ENCODE data around the gene LILRB2. TPM values are rescaled to one million over a fixed set of nuclear protein-coding genes. Genes with fewer than 3 reads are reported as not detected.
"Not testable (repeated sequence)": the region's sequence is repeated elsewhere in the genome, so short reads cannot be mapped to it uniquely, and the experiment has no call there.

The LILRB2 gene
- total RNA-seq: under 1 TPM in 2 of 5 donors, not detected in 3; 0.46 to 0.53 TPM
- total RNA-seq (2013): 0.74 TPM
- total RNA-seq: 0 to 4.2 (median 0.24) reads per million in 29 experiments

GRCh38 chr19:54281007-54281728 lies at the start of gene LILRB2:
Gene LILRB2 (minus strand): TSS chr19:54281110. CDS start chr19:54280496, 614 bp downstream.
- H3K9me3 ChIP-seq: no peaks in the 10 kb centered on the region
- peaks cover 0 to 57% of the 10 kb centered on the region in 2 experiments for H3K27me3 ChIP-seq (replicated peaks in 1 of 2; ENCODE audit: control insufficient read depth in 2 of 2, extremely low read depth in 1 of 2, insufficient read depth in 2 of 2, low read length in 1 of 2)
- POLR2A ChIA-PET: no interaction called here
- Mint-ChIP-seq H3K36me3 (no peaks in the 10 kb centered on the region), H3K4me3 (no peak within 1 kb of the TSS), H3K9me3 (no peaks in the 10 kb centered on the region), H3K27ac (no peak within 1 kb of the TSS), H3K27me3 (peaks cover 29 to 59% of the 10 kb centered on the region in 2 donors), H3K4me1 (peaks cover 0 to 16% (median 7%) of the 10 kb centered on the region in 3 donors)
- H3K27ac ChIP-seq (ENCODE audit: low read length): no peak within 1 kb of the TSS
- H3K4me3 ChIP-seq (ENCODE audit: control insufficient read depth in 1 of 2, extremely low read depth in 1 of 2, low read length in 1 of 2): no peak within 1 kb of the TSS
- no peak for DNase-seq
- 82% methylated on average over 6 of the region's 12 CpGs for WGBS (ENCODE audit: insufficient coverage)
- CTCF ChIA-PET: interaction anchor here in 1 of 2 donors (0.7 kb wide), 1 partner anchor 23 kb away, joined by 3 read pairs; no protein-coding TSS in a partner anchor
- ATAC-seq (replicated peaks in 1 of 4): no peak
- peaks cover 0 to 3% of the 10 kb centered on the region in 2 experiments for H3K4me1 ChIP-seq (ENCODE audit: control insufficient read depth in 1 of 2, extremely low read depth in 1 of 2, insufficient read depth in 2 of 2, low read length in 2 of 2)
- no peaks in the 10 kb centered on the region for H3K36me3 ChIP-seq (ENCODE audit: control insufficient read depth in 2 of 2, extremely low read depth in 1 of 2, insufficient read depth in 1 of 2, low read length in 1 of 2)

- no peak overlapping the region for H3K27ac ChIP-seq (ENCODE audit: low read length)
- no peaks in the 10 kb centered on the region for H3K9me3 ChIP-seq
- H3K36me3 ChIP-seq (ENCODE audit: control insufficient read depth in 2 of 2, extremely low read depth in 1 of 2, insufficient read depth in 1 of 2, low read length in 1 of 2): no peaks in the 10 kb centered on the region
- peaks cover 0 to 10% of the 10 kb centered on the region in 2 experiments for H3K4me1 ChIP-seq (ENCODE audit: control insufficient read depth in 1 of 2, extremely low read depth in 1 of 2, insufficient read depth in 2 of 2, low read length in 2 of 2)
- H3K9me3 Mint-ChIP-seq: no peaks in the 10 kb centered on the region
- H3K4me3 Mint-ChIP-seq: no peak overlapping the region
- H3K27me3 Mint-ChIP-seq: peaks cover 4% of the 10 kb centered on the region in 2 donors
- ChIA-PET POLR2A (no interaction called here), CTCF (interaction anchor here in 1 of 2 donors (0.6 kb wide), 1 partner anchor 728 kb away, joined by 6 read pairs; no protein-coding TSS in a partner anchor)
- no peak for ATAC-seq (replicated peaks in 1 of 4)
- peaks cover 0 to 11% of the 10 kb centered on the region in 2 experiments for H3K27me3 ChIP-seq (replicated peaks in 1 of 2; ENCODE audit: control insufficient read depth in 2 of 2, extremely low read depth in 1 of 2, insufficient read depth in 2 of 2, low read length in 1 of 2)
- WGBS (ENCODE audit: insufficient coverage): 91% methylated on average over 9 of the region's 14 CpGs
- DNase-seq: no peak
- H3K27ac Mint-ChIP-seq: no peak overlapping the region
- peaks cover 14 to 24% (median 22%) of the 10 kb centered on the region in 3 donors for H3K4me1 Mint-ChIP-seq
- no peaks in the 10 kb centered on the region for H3K36me3 Mint-ChIP-seq
- no peak overlapping the region for H3K4me3 ChIP-seq (ENCODE audit: control insufficient read depth in 1 of 2, extremely low read depth in 1 of 2, low read length in 1 of 2)
These were observed 48.7 kb upstream of the LILRB2 start for GRCh38 chr19:54329476-54330165.

- CTCF ChIA-PET; H3K36me3 ChIP-seq (ENCODE audit: control insufficient read depth in 2 of 2, extremely low read depth in 1 of 2, insufficient read depth in 1 of 2, low read length in 1 of 2); H3K27ac ChIP-seq (ENCODE audit: low read length); H3K4me1 ChIP-seq (ENCODE audit: control insufficient read depth in 1 of 2, extremely low read depth in 1 of 2, insufficient read depth in 2 of 2, low read length in 2 of 2); POLR2A ChIA-PET; H3K36me3 Mint-ChIP-seq; ATAC-seq (replicated peaks in 1 of 4); H3K27me3 Mint-ChIP-seq; H3K9me3 ChIP-seq; DNase-seq; H3K27ac Mint-ChIP-seq; H3K9me3 Mint-ChIP-seq; H3K4me3 Mint-ChIP-seq; H3K4me3 ChIP-seq (ENCODE audit: control insufficient read depth in 1 of 2, extremely low read depth in 1 of 2, low read length in 1 of 2): not testable (repeated sequence)
- peaks cover 14 to 24% (median 22%) of the 10 kb centered on the region in 3 donors for H3K4me1 Mint-ChIP-seq
- H3K27me3 ChIP-seq (replicated peaks in 1 of 2; ENCODE audit: control insufficient read depth in 2 of 2, extremely low read depth in 1 of 2, insufficient read depth in 2 of 2, low read length in 1 of 2): peaks cover 0 to 11% of the 10 kb centered on the region in 2 experiments
- 100% methylated on average over 1 of the region's 5 CpGs for WGBS (ENCODE audit: insufficient coverage)
These were observed 47.9 kb upstream of the LILRB2 start for GRCh38 chr19:54328781-54329180.

- no peaks in the 10 kb centered on the region for H3K36me3 ChIP-seq (ENCODE audit: control insufficient read depth in 2 of 2, extremely low read depth in 1 of 2, insufficient read depth in 1 of 2, low read length in 1 of 2)
- H3K27me3 ChIP-seq (replicated peaks in 1 of 2; ENCODE audit: control insufficient read depth in 2 of 2, extremely low read depth in 1 of 2, insufficient read depth in 2 of 2, low read length in 1 of 2): peaks cover 0 to 6% of the 10 kb centered on the region in 2 experiments
- Mint-ChIP-seq H3K27me3 (peaks cover 8 to 11% of the 10 kb centered on the region in 2 donors), H3K4me3 (no peak overlapping the region), H3K4me1 (peaks cover 14 to 24% (median 22%) of the 10 kb centered on the region in 3 donors), H3K9me3 (no peaks in the 10 kb centered on the region), H3K27ac (no peak overlapping the region), H3K36me3 (no peaks in the 10 kb centered on the region)
- ATAC-seq (replicated peaks in 1 of 4): peak in 2 of 4 experiments; percentile 6 to 8
- 85% methylated on average over 2 of the region's 5 CpGs for WGBS (ENCODE audit: insufficient coverage)
- CTCF ChIA-PET: no interaction called here
- H3K4me3 ChIP-seq (ENCODE audit: control insufficient read depth in 1 of 2, extremely low read depth in 1 of 2, low read length in 1 of 2): no peak overlapping the region
- no peaks in the 10 kb centered on the region for H3K9me3 ChIP-seq
- DNase-seq: no peak
- no peak overlapping the region for H3K27ac ChIP-seq (ENCODE audit: low read length)
- peaks cover 0 to 10% of the 10 kb centered on the region in 2 experiments for H3K4me1 ChIP-seq (ENCODE audit: control insufficient read depth in 1 of 2, extremely low read depth in 1 of 2, insufficient read depth in 2 of 2, low read length in 2 of 2)
- POLR2A ChIA-PET: interaction anchor here in 1 of 2 donors (0.7 kb wide), 1 partner anchor 46 kb away, joined by 3 read pairs; no protein-coding TSS in a partner anchor
These were observed 44.7 kb upstream of the LILRB2 start for GRCh38 chr19:54325631-54326030.

GRCh38 chr19:54325194-54325621 lies 44.3 kb upstream of the LILRB2 start:
- ChIA-PET POLR2A (no interaction called here), CTCF (interaction anchor here (0.8 to 1.8 kb wide), 5 partner anchors 63 to 67 kb away, joined by 3 to 10 read pairs (median 4); no protein-coding TSS in a partner anchor)
- ATAC-seq (replicated peaks in 1 of 4): peak; percentile 70 to 84 (median 78)
- no peak overlapping the region for H3K4me3 Mint-ChIP-seq
- peaks cover 14 to 24% (median 22%) of the 10 kb centered on the region in 3 donors for H3K4me1 Mint-ChIP-seq
- H3K27me3 Mint-ChIP-seq: peaks cover 11% of the 10 kb centered on the region in 2 donors
- Histone ChIP-seq H3K4me3 (ENCODE audit: control insufficient read depth in 1 of 2, extremely low read depth in 1 of 2, low read length in 1 of 2) (no peak overlapping the region), H3K36me3 (ENCODE audit: control insufficient read depth in 2 of 2, extremely low read depth in 1 of 2, insufficient read depth in 1 of 2, low read length in 1 of 2) (no peaks in the 10 kb centered on the region), H3K4me1 (ENCODE audit: control insufficient read depth in 1 of 2, extremely low read depth in 1 of 2, insufficient read depth in 2 of 2, low read length in 2 of 2) (peaks cover 0 to 10% of the 10 kb centered on the region in 2 experiments), H3K27ac (ENCODE audit: low read length) (no peak overlapping the region), H3K27me3 (replicated peaks in 1 of 2; ENCODE audit: control insufficient read depth in 2 of 2, extremely low read depth in 1 of 2, insufficient read depth in 2 of 2, low read length in 1 of 2) (peaks cover 0 to 5% of the 10 kb centered on the region in 2 experiments), H3K9me3 (no peaks in the 10 kb centered on the region)
- no peaks in the 10 kb centered on the region for H3K9me3 Mint-ChIP-seq
- peak overlapping the region in 1 of 2 donors; percentile 27 for H3K27ac Mint-ChIP-seq
- H3K36me3 Mint-ChIP-seq: no peaks in the 10 kb centered on the region
- 15% methylated on average over 3 of the region's 4 CpGs for WGBS (ENCODE audit: insufficient coverage)
- DNase-seq: peak in 29 of 35 experiments; percentile 7 to 81 (median 38)

GRCh38 chr19:54324071-54324470 lies 43.2 kb upstream of the LILRB2 start:
- Mint-ChIP-seq H3K27me3 (peaks cover 11 to 14% of the 10 kb centered on the region in 2 donors), H3K27ac (no peak overlapping the region), H3K4me3 (no peak overlapping the region), H3K36me3 (no peaks in the 10 kb centered on the region), H3K9me3 (no peaks in the 10 kb centered on the region), H3K4me1 (peaks cover 14 to 24% (median 22%) of the 10 kb centered on the region in 3 donors)
- ATAC-seq (replicated peaks in 1 of 4): no peak
- Histone ChIP-seq H3K9me3 (no peaks in the 10 kb centered on the region), H3K4me1 (ENCODE audit: control insufficient read depth in 1 of 2, extremely low read depth in 1 of 2, insufficient read depth in 2 of 2, low read length in 2 of 2) (peaks cover 0 to 10% of the 10 kb centered on the region in 2 experiments), H3K27ac (ENCODE audit: low read length) (no peak overlapping the region), H3K27me3 (replicated peaks in 1 of 2; ENCODE audit: control insufficient read depth in 2 of 2, extremely low read depth in 1 of 2, insufficient read depth in 2 of 2, low read length in 1 of 2) (peaks cover 0 to 9% of the 10 kb centered on the region in 2 experiments), H3K36me3 (ENCODE audit: control insufficient read depth in 2 of 2, extremely low read depth in 1 of 2, insufficient read depth in 1 of 2, low read length in 1 of 2) (no peaks in the 10 kb centered on the region), H3K4me3 (ENCODE audit: control insufficient read depth in 1 of 2, extremely low read depth in 1 of 2, low read length in 1 of 2) (no peak overlapping the region)
- no peak for DNase-seq
- 80% methylated on average over 1 of the region's 3 CpGs for WGBS (ENCODE audit: insufficient coverage)
- CTCF ChIA-PET: interaction anchor here (1.0 to 1.8 kb wide), 4 partner anchors 64 to 68 kb away, joined by 3 to 10 read pairs (median 4); no protein-coding TSS in a partner anchor
- POLR2A ChIA-PET: no interaction called here
